GM19099 (cell line): Measurements from ENCODE around the gene MAPRE2.

Experiments
- POLR2A ChIP-seq: IDR thresholded peaks from 3 replicates; pipeline ENCODE4 v1.6.1; 2011; ENCODE audit warnings: low read depth; ENCODE audit not compliant: insufficient read length; ENCODE audit errors: extremely low read depth

The MAPRE2 gene

GRCh38 chr18:35049111-35050027 lies 8.2 kb downstream of the MAPRE2 start:
- TF ChIP-seq POLR2A: no peak

DNA sequence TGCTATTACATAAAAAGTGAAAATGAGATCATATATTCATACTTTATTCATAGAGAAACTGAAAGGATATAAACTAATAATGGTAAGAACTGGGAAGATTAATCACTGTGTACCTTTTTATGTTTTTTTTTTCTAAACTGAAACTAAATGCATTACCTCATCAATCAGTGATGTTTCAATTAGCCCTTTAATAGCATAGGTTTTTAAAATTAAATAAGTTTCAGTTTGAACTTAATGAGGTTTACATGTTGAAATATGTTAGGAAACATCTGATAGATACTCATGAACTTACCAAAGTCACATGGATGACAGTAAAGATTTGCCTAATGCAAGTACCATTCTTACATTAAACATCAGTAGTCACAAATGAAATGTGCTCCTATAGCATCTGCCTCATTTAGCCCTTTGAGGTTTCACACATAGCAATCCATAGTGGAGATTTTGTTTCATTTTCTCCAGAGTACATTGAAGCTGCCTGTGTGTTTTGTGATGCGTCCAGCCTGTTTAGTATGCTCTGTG lies 8.9 kb downstream of the MAPRE2 start:
- TF ChIP-seq POLR2A: no peak

DNA sequence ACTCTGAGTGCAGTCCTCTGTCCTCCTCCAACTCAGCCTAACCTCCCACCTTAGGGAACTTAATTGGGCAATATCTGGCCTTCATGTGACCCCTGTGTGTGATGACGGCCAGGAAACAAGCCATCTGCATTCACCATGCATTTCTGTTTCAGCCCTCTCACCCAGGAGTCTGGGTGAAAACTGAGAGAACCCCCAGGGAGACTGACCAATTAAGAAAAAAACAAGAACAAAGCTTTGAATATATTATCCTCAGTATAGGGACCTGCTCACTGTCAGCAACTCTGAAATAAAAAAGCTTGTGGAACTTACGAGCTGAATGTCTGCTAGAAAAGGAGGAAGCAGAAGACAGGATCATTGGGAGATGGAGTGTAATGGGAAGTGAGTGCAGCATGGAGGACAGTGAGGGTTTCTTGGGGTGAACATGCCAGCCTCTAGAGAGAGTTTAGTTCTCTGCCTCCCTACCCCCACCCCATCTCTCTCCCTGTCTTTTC lies 9.5 kb downstream of the MAPRE2 start:
- TF ChIP-seq POLR2A: no peak

DNA sequence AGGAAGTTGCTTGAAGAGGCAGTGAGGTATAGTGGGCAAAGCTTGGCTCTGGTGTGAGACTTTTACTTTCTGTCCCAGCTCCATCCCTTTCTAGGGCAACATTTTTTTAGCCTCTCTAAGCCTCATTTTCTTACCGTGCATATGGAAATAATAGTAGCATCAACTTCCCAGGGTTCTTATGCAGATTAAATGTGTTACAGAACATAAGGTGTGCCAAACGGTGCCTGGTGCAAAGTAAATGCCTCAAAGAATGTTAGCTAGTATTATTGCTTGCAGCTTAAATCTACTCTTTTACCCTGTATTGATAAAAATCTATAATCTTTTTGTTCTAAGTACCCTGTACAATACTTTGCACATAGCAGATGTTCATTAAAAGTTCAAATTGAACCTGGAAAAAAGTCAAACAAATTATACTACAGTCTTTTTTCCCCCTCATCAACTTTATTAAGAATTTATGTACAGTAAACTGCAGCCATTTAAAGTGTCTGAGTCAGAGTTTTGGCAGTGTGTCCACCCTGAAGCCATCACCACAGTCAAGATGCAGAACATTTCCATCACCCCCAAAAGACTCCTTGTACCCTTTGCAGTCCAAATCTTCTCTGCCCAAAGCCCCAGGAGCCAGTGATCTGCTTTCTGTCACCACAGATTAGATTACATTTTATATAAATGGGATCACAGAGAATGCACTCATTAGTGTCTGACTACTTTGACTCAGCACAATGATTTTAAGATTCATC lies 10.6 kb downstream of the MAPRE2 start:
- TF ChIP-seq POLR2A: no peak

DNA sequence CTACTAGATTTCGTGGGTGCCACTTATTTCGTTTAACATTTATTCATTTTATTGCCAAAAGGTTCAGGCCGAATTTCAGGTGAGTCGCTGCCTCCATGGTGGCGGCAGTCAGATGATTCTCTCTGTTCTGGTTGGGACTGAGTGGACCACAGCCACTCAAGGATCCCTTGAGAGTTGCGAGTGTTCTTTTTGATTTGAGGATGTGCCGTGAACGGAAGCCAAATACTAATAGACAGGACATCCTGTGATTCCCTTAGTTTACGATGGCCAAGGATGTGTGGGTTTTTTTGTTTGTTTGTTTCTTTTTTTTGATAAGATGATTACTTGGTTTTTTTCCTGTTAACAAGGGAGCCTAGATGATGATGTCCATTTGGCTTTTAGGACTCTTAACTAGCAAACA lies 13.2 kb downstream of the MAPRE2 start:
- TF ChIP-seq POLR2A: no peak

- no peak for TF ChIP-seq POLR2A
These were observed 13.9 kb downstream of the MAPRE2 start for GRCh38 chr18:35055105-35055504.

GRCh38 chr18:35055726-35056125 lies 14.5 kb downstream of the MAPRE2 start:
- no peak for TF ChIP-seq POLR2A

- no peak for TF ChIP-seq POLR2A
These were observed 18.2 kb downstream of the MAPRE2 start for GRCh38 chr18:35059280-35059927.

GRCh38 chr18:35060122-35060815 lies 19.1 kb downstream of the MAPRE2 start:
- no peak for TF ChIP-seq POLR2A

- no peak for TF ChIP-seq POLR2A
These were observed 20.1 kb downstream of the MAPRE2 start for GRCh38 chr18:35061336-35061735.

GRCh38 chr18:35061804-35062203 lies 20.6 kb downstream of the MAPRE2 start:
- no peak for TF ChIP-seq POLR2A

DNA sequence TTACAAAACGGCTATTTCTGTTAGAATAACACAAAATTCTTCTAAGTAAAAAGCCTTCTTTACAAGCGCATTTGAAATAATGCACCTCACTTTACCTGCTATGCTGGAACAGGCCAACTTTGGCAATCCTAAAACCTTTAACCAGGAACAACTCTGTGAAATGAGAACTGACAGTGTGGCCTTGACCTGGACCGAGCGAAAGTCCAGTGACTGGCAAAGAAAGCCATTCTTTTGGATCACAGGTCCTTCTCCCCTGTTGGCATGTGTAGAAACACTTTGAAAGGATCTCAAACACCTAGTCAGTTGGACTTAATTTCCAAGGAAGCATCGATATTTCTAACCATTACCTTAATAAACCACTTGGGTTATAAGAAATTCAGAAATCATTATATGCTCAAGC lies 21.2 kb downstream of the MAPRE2 start:
- TF ChIP-seq POLR2A: no peak

GRCh38 chr18:35063875-35064690 lies 22.9 kb downstream of the MAPRE2 start:
- TF ChIP-seq POLR2A: no peak

GRCh38 chr18:35067454-35067853 lies 26.2 kb downstream of the MAPRE2 start:
- TF ChIP-seq POLR2A: no peak
